Cardiac fibroblast (primary cell): ENCODE measurements around the gene ASF1B.

Experiments
- DNase-seq, 2 donors: peaks; one replicate each; pipeline versions ENCODE4 v3.0.0 to v3.0.0-alpha.2; 2010; ENCODE audit warnings: low read depth in 2 of 2
- H3K4me3 ChIP-seq, 2 donors: replicated peaks in 1 of 2; 1 replicate in 1 of 2; 2 replicates in 1 of 2; pipeline ENCODE4 v1.5.1; 2011; ENCODE audit warnings: low read depth in 2 of 2, low read length in 2 of 2, mild to moderate bottlenecking in 2 of 2, moderate library complexity in 1 of 2
- TF ChIP-seq, protein P1 (sequence below): IDR thresholded peaks from one replicate; pipeline ENCODE4 v1.5.1; 2011; ENCODE audit warnings: low read depth, mild to moderate bottlenecking, low read length, inconsistent platforms

Gene ASF1B

DNA sequence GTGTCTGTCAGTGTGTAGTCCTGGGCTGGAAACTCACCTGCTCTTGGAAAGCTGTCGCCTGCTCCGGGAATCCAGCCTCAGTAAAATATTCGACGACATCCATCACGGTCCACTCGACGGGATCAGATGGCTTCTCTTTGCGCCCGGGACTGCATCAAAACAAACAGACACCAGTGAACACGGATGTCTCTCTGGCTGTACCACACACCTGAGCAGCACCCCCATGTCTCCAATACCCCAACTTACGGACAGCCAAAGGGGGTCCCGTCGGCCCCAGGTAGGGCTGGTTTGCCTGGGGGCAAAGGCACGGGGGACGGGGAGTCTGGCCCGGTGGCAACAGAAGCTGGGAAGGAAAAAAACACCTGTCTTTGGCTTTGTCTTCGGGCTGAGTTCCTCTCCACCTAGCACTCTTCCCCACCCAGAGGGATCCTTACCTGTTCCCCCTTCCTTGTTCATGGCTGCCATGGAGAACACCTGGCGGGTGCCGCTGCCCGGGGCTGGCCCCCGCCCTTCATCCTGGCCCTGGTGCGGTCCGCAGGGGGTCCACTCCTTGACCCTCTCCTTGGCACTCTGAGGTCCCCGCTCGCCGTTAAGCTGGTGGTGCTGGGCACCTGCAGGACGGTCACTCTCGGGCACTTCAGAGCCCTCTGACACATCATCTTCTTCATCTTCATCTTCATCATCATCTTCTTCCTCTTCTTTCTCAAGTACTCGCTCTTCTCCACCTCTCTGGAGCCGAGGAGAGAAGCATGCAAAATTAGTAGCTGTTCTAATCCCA lies 47.6 kb downstream of the ASF1B start:
- H3K4me3 ChIP-seq: peak overlapping the region; percentile 46 to 68
- TF ChIP-seq, protein P1, sequence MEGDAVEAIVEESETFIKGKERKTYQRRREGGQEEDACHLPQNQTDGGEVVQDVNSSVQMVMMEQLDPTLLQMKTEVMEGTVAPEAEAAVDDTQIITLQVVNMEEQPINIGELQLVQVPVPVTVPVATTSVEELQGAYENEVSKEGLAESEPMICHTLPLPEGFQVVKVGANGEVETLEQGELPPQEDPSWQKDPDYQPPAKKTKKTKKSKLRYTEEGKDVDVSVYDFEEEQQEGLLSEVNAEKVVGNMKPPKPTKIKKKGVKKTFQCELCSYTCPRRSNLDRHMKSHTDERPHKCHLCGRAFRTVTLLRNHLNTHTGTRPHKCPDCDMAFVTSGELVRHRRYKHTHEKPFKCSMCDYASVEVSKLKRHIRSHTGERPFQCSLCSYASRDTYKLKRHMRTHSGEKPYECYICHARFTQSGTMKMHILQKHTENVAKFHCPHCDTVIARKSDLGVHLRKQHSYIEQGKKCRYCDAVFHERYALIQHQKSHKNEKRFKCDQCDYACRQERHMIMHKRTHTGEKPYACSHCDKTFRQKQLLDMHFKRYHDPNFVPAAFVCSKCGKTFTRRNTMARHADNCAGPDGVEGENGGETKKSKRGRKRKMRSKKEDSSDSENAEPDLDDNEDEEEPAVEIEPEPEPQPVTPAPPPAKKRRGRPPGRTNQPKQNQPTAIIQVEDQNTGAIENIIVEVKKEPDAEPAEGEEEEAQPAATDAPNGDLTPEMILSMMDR: no peak
- no peak for DNase-seq

DNA sequence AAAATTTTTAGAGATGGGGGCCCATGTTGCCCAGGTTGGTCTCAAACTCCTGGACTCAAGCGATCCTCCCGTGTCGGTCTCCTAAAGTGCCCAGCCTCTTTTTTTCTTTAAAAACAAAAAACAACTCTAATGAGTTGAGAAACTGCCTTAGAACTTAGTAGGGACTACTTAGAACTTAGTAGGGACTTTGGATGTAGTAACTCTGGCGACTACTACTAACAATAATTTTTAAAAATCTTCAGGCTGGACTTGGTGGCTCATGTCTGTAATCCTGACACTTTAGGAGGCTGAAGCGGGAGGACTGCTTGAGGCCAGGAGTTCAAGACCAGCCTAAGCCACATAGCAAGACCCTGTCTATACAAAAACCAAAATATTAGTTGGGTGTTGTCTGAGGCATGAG lies 50.3 kb downstream of the ASF1B start:
- no peak for DNase-seq
- TF ChIP-seq, protein P1: no peak
- no peak overlapping the region for H3K4me3 ChIP-seq

DNA sequence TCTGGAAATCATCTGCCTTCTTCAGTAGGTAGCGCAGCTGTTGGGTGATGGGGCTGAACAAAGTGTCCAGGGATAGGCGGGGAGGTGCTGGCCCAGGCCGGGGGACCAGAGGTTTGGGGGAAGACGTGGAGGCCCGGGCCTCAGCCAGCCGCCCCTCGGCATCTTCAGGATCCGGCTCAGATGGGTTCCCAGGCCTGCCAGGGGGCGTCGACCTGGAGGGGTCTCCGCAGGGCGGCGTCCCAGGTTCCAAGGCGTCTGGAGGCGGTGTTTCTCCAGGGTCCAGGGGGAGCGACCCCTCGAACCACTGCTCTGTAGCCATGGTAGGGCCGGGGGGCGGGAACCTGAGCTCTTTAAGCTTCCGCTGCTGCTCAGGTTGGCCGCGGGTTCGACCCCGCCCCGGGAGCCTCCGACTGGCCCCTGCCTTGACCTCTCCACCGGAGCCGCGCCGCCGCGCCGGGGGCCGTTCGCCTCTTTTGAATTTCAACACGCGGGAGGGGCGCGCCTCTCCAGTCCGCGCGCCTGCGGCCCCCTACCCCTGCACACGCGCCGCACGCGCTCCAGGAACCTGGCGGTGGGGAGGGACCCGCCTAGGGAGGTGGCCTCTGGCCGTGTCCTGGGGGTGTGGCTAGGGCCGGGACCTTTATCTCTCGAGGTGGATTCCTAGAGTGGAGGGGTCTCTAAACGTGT lies 50.9 kb downstream of the ASF1B start, which contains the start of gene C19orf67:
Gene C19orf67 (minus strand): TSS at position 475 of the 687 bp plus-strand sequence. CDS start 156 bp downstream, at position 319.
- no peak within 1 kb of the TSS for H3K4me3 ChIP-seq
- TF ChIP-seq, protein P1: no peak
- no peak for DNase-seq

DNA sequence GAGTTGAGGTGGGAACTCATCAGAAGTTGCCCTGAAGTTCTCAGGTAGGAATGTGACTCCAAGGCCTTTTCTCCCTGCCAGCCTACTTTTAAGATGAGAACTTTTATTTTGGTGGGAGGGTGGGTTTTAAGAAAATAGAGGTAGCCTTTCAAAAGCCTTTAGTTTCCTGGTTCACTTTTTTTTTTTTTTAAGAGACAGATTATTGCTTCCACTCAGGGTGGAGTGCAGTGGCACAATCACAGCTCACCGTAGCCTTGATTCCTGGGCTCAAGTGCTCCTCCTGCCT lies 53.8 kb downstream of the ASF1B start:
- TF ChIP-seq, protein P1: no peak
- no peak for DNase-seq
- no peak overlapping the region for H3K4me3 ChIP-seq

DNA sequence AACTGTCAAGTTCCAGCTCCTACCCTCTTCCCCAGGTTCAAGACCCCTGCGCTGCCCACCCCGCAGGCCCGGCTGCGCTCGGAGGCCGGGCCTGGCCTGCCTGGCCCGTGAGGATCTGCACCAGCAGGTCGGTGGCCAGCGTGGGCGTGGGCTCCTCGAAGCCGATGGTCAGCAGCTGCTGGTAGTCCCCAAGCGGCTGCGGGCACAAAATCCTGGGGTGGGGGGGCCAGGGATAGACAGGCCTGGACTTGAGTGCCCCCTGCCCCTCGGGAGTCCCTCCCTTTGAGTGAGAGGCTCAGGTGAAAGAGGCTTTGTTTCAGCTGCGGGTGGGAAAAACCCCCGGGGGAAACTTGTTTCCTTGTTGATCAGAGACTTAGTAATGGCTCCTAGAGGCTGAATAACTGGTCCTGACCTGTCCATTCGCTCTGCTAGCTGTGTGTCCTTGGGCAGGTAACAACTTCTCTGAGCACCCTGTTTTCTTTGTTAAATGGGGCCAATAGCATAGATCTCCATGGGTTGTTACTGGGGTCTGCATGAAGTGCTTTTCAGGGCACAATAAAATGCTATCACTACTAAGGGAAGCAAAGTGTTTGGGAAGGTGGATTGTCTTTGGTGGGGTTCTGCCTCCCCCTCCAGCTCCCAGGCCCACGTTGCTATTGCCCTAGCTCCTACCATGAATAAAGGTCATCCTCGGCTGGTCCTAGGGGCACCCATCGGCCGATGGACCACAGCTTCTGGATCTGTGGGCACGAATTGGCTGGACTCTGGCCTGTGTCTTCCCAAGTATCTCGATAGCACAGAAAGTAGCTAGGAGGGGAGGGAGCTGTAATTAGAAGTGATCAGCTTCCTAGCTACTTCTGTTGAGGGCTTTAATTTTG lies 54.4 kb downstream of the ASF1B start:
- peak overlapping the region; percentile 66 to 77 for H3K4me3 ChIP-seq
- TF ChIP-seq, protein P1: no peak
- DNase-seq: no peak

DNA sequence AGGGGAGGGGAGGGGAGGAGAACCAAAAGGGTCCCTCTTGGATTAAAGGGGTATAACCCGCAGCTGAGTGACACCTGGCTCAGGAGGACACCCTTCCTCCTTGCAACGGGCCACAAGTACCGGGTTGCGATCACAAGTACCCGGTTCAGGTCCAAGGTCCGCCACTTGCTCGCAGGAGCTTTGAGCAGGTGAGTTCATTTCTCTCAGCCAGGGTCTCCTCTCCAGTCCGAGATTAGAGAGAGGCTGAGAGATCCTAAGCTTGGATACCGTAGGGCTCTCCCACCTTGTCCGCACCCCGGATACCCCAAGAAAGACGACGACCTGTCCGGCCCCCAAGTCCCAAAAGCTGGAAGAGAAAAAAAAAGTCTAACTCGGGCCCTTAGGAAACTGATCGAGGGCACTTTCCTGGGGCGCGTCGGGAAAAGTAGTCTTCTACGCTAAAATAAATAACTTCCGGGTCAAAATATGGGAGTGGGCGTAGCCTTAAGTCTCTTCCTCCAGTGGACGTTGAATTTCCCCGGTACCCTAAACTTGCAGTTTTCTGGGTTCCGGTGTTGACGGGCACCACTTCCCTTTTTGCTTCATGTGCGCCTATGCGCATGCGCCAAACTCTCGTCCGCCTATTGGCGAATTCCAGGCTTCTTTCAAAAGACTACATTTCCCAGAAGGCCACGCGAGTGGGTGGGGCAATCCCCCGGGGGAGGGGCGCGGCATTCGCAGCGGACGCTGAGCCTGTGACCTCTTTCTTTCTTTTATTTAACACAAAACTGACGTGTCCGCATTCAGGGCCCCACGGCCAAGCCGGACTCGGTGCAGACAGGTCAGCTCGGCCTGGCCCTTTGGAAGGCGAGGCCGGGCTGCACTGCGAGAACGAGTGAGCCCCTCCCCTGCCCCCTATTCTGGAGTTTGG lies 55.2 kb downstream of the ASF1B start:
- DNase-seq: peak; percentile 100
- TF ChIP-seq, protein P1: no peak
- H3K4me3 ChIP-seq: peak overlapping the region; percentile 66 to 77
